GM19468 (cell line): Measurements from ENCODE around the gene CIRBP.

ENCODE experiments used
- ATAC-seq: cut with Tn5 transposase; IDR thresholded peaks from one replicate; pipeline ENCODE4 v1.9.1; 2021; ENCODE audit warnings: mild to moderate bottlenecking, moderate library complexity, moderate number of reproducible peaks; ENCODE audit not compliant: unreplicated experiment; ENCODE audit errors: extremely low read depth

Gene CIRBP

DNA sequence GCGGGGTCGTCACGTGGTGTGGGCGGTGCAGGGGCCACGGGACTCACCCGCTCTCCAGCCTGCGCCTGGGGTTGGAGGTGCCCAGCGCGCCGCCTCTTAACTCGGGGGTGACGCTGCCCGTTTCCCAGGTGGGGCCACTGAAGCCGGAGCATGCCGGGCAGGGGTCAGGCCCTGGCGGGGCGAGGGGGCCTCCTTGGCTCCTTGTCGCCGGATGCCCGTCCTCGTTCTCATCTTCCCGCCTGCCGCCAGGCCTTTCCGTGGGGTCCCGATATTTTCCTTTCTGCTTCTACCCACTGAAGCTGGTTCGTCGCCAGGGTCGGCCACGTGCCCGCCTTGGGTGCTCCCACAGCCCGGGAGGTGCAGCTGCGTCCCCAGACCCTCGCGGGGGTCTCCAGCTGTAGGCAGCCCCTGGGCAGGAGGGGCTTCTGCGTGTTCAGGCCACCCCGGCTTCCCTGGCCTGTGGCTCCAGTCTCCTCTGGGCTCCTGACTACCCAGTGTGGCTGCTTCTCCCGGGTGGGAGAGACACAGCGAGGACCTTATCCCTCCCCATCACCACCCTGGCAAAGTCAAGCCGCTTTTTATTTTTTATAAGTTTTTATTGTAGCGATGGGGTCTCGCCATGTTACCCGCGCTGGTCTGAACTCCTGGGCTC, 7.0 kb downstream of the CIRBP start:
- ATAC-seq: no peak

DNA sequence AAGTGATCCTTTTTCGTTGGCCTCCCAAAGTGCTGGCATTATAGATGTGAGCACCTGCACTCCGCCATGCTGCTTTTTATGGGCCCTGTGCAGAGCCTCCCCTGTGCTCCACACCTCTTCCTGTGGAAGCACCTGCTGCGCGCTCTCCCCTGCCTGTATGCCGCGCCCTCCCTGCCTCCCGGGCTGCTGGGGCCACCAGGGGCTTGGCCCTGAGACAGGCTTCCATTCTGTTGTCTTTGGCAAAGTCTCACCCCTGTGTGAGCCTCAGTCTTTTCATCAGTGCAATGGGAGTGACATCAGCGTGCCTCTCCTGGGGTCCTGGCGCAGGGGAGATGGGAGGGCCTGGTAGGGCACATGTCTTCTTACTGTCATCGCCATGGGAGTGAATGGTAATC, 7.5 kb downstream of the CIRBP start:
- ATAC-seq: no peak

- no peak for ATAC-seq
These were observed 7.9 kb downstream of the CIRBP start for GRCh38 chr19:1277061-1277460.

GRCh38 chr19:1278074-1278473, 8.9 kb downstream of the CIRBP start:
- ATAC-seq: no peak

GRCh38 chr19:1278713-1279660, 9.9 kb downstream of the CIRBP start:
- ATAC-seq: no peak

- ATAC-seq: no peak
These were observed 10.7 kb downstream of the CIRBP start for GRCh38 chr19:1279782-1280341.

DNA sequence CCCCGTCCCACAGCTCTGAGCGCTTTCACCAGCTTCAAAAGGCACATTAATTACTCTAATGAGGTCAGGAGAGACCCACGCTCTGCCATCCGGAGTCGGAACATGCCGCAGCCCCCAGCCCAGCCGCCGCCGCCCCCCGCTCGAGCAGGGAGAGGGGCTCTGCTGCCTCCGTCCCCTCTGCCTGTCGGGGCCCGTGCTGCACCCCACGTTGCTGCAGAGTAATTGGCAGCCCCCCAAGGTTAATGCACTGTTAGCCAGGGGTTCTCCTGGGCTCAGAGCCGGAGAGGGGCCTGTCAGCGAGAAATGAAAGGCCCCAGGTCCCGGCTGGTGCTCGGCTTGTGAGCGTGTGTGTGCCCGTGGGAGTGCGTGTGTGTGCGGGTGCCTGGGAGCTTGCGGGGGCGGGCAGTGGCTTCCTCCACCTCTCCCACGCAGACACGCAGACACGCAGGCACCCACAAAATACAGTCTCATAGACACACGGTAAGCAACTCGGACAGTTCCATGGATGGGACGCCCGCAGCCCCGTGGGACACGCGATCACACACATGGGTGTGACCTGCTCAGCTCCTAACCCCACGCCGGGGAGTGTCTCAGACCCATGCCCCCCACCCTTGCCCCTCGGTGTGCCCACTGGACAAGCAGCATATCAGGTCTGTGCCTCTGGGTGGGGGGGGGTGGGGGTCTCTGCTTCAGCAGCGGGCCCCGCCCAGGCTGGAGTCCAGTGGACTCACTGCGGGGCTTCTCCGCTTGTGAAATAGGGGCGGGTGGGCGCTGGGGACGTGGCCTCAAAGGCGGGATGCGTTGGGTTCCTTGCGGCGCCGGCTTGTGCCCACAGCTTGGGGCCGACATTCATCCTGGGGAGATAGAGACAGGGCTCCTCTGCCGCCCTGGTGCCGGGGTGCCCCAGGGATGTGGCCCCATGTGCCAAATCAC, 11.8 kb downstream of the CIRBP start:
- no peak for ATAC-seq

DNA sequence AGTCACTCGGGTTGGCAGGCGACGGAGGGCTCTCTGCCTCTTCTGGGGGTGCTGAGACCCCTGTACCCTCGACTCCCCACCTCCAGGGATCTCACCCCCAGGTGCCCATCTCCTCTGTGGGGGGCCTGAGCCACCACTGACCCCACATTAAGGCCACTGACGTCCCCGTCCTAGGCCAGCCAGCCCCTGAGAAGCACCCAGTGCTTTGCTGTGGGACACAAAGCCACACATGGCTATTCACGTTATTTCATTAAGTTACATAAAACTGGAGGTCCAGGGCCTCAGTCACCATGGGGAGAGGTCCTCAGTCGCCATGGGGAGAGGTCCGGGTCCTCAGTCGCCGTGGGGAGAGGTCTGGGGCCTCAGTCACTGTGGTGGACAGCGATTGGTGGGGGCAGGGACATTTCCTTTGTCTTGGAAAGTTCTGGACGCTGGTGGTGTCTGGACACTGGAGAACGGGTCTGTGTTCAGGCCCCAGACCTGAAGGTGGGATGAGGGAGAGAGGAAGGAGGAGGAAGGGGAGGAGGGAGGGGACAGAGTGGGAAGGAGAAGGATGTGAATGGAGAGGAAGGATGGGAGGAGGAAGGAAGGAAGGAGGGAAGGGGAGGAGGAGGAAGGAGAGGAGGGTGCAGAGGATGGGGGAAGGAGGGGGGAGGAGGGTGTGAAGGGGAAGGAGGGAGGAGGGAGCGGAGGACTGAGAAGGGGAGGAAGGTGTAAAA, 12.6 kb downstream of the CIRBP start:
- no peak for ATAC-seq

DNA sequence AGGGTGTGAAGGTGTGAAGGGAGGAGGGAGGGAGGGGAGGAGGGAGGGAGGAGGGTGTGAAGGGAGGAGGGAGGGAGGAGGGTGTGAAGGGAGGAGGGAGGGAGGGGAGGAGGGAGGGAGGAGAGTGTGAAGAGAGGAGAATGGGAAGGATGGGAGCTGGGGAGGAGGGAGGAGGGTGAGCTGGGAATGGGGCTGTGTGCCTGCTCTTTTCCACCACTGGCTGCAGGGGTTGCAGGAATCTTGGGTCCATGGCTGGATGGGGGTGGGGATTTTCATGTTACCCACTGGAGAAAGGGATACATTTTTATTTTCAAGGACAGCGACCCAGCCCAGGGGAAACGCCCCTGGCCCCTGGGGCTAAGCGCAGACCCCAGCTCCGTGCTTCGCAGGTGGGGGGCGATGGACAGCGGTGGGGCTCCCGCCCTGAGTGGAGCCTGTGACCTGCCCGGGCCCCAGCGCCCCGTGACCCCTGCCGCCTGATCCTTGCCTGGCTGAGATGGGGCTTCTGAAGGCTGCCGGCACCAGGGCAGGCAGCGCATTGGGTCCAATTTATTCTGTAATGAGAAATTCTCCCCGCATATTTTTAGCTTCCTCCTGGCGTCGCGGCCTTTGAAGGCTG, 13.6 kb downstream of the CIRBP start:
- ATAC-seq: no peak

- no peak for ATAC-seq
These were observed 14.2 kb downstream of the CIRBP start for GRCh38 chr19:1283207-1283916.

GRCh38 chr19:1283917-1284292, 14.8 kb downstream of the CIRBP start:
- ATAC-seq: no peak

GRCh38 chr19:1284293-1284978, 15.3 kb downstream of the CIRBP start:
- no peak for ATAC-seq

GRCh38 chr19:1284979-1285736, 16.0 kb downstream of the CIRBP start:
- no peak for ATAC-seq

DNA sequence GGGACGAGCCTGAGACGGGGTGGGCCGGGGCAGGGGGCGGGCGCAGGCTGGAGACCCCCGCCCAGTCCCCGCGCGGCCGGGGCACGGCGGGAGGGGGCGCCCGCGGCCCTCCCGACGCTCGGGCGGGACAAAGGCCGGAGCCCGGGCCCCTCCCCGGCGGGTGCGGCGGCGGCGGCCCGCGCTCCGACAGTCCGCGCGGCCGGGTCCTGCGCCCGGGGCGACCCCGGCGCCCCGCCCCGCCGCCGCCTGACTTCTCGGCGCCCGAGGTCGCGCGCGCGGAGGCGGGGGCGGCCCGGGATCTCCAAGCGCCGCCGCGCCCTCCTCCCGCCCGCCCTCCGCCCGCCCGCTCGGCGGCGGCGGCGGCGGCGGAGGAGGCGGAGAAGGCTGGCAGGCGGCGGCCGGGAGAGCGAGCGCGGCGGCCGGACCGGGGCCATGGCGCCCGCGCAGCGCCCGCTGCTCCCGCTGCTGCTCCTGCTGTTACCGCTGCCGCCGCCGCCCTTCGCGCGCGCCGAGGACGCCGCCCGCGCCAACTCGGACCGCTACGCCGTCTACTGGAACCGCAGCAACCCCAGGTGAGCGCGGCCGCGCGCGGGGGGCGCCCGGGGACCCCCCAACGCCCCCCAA, 16.7 kb downstream of the CIRBP start, which contains the start of gene EFNA2:
EFNA2 (plus strand) TSS at position 137 of the 624 bp plus-strand sequence; CDS start at position 433, 296 bp downstream.
- ATAC-seq: no peak

DNA sequence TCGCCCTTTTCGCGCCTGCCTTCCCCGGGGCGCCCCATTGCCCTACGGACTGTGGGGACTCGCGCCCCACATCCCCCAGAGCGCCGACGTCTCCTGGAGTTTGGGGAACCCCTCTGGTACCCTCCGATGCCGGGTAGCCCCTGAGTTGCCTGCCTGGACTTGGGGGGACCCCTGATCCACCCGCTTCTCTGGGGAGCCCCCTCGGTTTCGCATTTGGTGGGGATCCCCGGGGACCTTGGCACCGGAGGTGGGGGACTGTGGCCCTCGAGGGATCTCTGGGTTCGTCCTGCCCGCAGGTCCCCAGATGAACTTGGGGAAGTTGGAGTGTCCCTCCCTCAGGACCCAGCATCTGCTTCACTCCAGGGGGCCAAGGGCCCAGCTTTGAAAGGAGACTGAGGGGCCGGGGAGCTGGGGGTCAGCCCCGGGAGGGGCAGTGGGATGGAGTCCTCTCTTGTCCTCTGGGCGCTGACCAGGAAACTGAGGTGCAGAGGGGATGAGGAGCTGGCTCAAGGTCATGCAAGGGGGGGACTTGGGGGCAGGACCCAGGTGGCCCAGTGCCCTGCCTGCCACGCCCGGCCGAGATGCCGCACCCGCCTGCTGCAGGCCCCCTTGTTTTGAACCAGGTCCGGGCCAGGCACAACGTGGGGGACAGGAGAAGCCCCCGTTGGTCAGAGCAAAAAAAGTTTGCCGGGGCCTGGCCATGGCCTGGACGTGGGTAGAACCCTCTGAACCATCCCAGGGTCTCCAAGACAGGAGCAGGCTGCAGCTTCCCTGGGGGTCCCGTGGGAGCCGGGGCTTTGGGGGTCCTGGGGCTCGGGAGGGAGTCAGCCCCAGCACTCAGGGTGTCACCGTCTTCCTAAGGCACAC, 17.6 kb downstream of the CIRBP start:
- no peak for ATAC-seq
